ENCODE results near the gene SNX2. TPM values are rescaled to one million over a fixed set of nuclear protein-coding genes. Genes with fewer than 3 reads are reported as not detected.

Gene SNX2
- total RNA-seq, 4 donors from 2014 or later: 82.3 to 102 (median 93.1) TPM

DNA sequence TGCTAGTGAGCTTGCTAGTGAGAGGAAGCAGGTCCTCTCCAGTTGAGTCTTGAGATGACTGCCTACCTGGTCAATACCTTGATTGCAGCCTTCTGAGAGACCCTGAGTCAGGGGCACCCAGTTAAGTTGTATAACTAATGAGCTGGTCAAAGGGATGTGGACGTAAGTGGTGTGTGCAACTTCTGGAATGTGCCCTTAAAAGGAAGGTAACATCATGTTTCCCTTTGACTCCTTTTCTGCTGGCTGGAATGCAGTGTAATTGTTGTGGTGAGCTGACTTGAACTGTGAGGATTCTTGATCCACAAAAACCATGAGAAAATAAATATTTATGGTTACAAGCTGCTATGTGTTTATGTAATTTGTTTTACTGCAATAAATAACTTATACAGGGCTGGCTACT lies 2.4 kb upstream of the SNX2 start:
- Histone ChIP-seq H3K9me3 (no peaks in the 10 kb centered on the region), H3K4me3 (no peak overlapping the region), H3K4me1 (peaks cover 5 to 18% (median 7%) of the 10 kb centered on the region in 3 donors), H3K36me3 (no peaks in the 10 kb centered on the region), H3K27ac (no peak overlapping the region), H3K27me3 (no peaks in the 10 kb centered on the region)
- 50% methylated on average over 1 of the region's 1 CpG; no CpG with 5 or more reads in 1 of the 2 donors for WGBS, 2 donors (ENCODE audit: low coverage in 1 of 2)
- TF ChIP-seq EP300 (IDR thresholded peaks at IDR 0.05) (no peak), POLR2AphosphoS5 (IDR thresholded peaks at IDR 0.05) (no peak), POLR2A (IDR thresholded peaks at IDR 0.05) (no peak)
- TF ChIP-seq, protein P1, sequence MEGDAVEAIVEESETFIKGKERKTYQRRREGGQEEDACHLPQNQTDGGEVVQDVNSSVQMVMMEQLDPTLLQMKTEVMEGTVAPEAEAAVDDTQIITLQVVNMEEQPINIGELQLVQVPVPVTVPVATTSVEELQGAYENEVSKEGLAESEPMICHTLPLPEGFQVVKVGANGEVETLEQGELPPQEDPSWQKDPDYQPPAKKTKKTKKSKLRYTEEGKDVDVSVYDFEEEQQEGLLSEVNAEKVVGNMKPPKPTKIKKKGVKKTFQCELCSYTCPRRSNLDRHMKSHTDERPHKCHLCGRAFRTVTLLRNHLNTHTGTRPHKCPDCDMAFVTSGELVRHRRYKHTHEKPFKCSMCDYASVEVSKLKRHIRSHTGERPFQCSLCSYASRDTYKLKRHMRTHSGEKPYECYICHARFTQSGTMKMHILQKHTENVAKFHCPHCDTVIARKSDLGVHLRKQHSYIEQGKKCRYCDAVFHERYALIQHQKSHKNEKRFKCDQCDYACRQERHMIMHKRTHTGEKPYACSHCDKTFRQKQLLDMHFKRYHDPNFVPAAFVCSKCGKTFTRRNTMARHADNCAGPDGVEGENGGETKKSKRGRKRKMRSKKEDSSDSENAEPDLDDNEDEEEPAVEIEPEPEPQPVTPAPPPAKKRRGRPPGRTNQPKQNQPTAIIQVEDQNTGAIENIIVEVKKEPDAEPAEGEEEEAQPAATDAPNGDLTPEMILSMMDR (IDR thresholded peaks at IDR 0.05): no peak
- no peak for ATAC-seq

DNA sequence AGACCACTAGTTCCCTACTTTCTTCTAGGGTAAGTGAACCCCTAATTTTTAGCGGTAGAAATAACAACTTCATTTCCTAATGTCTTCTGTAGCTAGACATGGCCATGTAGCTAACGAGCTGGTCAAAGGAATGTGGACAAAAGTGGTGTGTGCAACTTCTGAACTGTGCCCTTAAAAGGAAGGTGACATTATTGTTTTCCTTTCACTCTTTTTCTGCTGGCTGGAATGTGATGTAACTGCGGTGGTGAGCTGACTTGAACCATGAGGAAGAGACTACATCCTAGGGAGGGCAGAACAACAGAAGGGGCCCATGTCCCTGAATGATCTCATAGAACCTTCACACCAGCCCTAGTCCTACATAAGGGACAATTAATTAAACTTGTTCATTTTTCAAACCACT lies 1.3 kb upstream of the SNX2 start:
- 60 to 69% methylated on average over 1 to 3 of the region's 3 CpGs for WGBS, 2 donors (ENCODE audit: low coverage in 1 of 2)
- TF ChIP-seq POLR2A (IDR thresholded peaks at IDR 0.05): no peak
- no peak for TF ChIP-seq POLR2AphosphoS5 (IDR thresholded peaks at IDR 0.05)
- TF ChIP-seq, protein P1 (IDR thresholded peaks at IDR 0.05): no peak
- no peak for TF ChIP-seq EP300 (IDR thresholded peaks at IDR 0.05)
- Histone ChIP-seq H3K4me3 (no peak overlapping the region), H3K36me3 (no peaks in the 10 kb centered on the region), H3K9me3 (no peaks in the 10 kb centered on the region), H3K4me1 (peaks cover 5 to 30% (median 7%) of the 10 kb centered on the region in 3 donors), H3K27ac (no peak overlapping the region), H3K27me3 (no peaks in the 10 kb centered on the region)
- ATAC-seq: no peak

DNA sequence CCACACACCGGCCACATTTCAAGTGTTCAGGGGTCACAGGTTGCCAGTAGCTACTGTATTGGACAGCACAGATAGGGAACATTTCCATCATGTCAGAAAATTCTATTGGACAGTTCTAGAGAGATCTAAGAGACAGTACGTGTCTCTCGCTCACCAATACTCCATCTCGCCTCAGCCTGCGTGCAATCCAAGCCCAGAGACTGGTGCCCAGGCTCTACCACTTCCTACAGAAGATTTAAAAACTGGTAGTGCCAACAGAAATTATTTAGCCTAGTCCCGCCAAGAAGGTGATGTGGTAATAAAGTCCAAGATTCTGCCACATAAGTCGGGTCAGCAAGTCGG lies 390 bp upstream of the SNX2 start:
- peak; percentile 49 for ATAC-seq
- WGBS, 2 donors (ENCODE audit: low coverage in 1 of 2): 21 to 57% methylated on average over 1 to 8 of the region's 8 CpGs
- TF ChIP-seq POLR2A (IDR thresholded peaks at IDR 0.05): no peak
- TF ChIP-seq, protein P1 (IDR thresholded peaks at IDR 0.05): no peak
- no peak for TF ChIP-seq EP300 (IDR thresholded peaks at IDR 0.05)
- no peak for TF ChIP-seq POLR2AphosphoS5 (IDR thresholded peaks at IDR 0.05)
- peaks cover 5 to 36% (median 7%) of the 10 kb centered on the region in 3 donors for H3K4me1 ChIP-seq
- H3K27ac ChIP-seq: peak overlapping the region; percentile 10 to 92 (median 90)
- no peaks in the 10 kb centered on the region for H3K27me3 ChIP-seq
- no peaks in the 10 kb centered on the region for H3K36me3 ChIP-seq
- peak overlapping the region; percentile 82 to 85 for H3K4me3 ChIP-seq
- no peaks in the 10 kb centered on the region for H3K9me3 ChIP-seq

DNA sequence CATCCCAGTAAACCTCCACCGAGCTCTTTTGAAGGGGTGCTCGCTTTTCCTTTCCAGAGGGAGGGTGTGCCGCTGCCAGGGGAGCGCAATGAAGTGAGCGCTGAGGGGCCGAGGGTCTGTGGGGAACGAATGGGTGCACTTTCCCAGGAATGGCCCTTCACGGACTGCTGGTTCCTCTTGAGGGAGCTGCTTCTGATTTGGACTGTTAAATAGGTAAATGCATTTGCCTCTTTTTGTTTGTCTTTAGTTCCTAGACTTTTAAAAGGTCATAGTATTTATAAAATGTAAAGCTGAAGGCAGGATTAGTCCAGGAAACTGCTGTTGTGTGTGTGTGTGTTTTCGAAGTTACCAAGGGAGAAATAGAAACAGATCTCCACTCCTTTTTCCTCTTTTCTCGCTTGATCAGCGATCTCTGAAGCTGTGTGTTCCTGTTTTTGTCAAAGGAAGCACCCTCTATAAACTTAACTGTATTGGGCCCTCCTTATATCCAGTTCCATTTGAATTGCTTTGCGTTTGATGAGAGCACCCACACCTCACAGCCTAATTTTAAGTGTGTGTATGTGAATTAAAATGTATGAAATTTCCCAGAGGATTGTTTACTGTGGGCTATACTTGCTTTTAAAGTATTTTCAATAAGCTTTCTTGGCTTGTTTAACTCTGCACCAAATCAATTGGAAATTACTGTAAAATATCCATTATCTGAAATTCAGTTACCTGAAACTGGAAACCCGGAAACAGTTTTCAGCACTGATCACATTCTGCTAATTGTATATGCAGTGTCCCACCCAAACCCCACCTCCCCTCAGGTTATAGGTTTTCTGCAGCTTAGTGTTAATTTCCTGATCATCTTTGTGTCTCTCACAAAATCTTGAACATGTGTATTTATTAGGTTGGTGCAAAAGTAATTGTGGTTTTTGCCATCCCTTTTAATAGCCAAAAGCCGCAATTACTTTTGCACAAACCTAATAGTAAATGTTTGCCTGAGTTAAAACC lies 966 bp downstream of the SNX2 start:
- H3K36me3 ChIP-seq: no peaks in the 10 kb centered on the region
- peaks cover 5 to 41% (median 7%) of the 10 kb centered on the region in 3 donors for H3K4me1 ChIP-seq
- H3K27me3 ChIP-seq: no peaks in the 10 kb centered on the region
- peak overlapping the region; percentile 82 to 85 for H3K4me3 ChIP-seq
- 10% methylated on average over 9 to 13 of the region's 14 CpGs for WGBS, 2 donors (ENCODE audit: low coverage in 1 of 2)
- H3K9me3 ChIP-seq: no peaks in the 10 kb centered on the region
- no peak for ATAC-seq
- TF ChIP-seq EP300 (IDR thresholded peaks at IDR 0.05) (no peak), POLR2A (IDR thresholded peaks at IDR 0.05) (no peak), POLR2AphosphoS5 (IDR thresholded peaks at IDR 0.05) (no peak)
- TF ChIP-seq, protein P1 (IDR thresholded peaks at IDR 0.05): no peak
- H3K27ac ChIP-seq: peak overlapping the region; percentile 62 to 92 (median 90)
